GM12878 (cell line): Measurements from ENCODE around the gene PRPSAP1. TPM values are rescaled to one million over a fixed set of nuclear protein-coding genes. Genes with fewer than 3 reads are reported as not detected.
A peak's percentile ranks its signal among the peaks of the same experiment; 100 is the strongest.

Source experiments
- ATF2 ChIP-seq: IDR thresholded peaks from 2 replicates; pipeline ENCODE4 v1.6.1; 2012; ENCODE audit warnings: low read length, inconsistent platforms
- BACH1 ChIP-seq: fragments of 450-650 bp; IDR thresholded peaks from 2 replicates; pipeline ENCODE4 v1.6.1; 2017; ENCODE audit warnings: mild to moderate bottlenecking, borderline replicate concordance
- CREB1 ChIP-seq: IDR thresholded peaks from 2 replicates; pipeline ENCODE4 v1.6.1; 2012; ENCODE audit warnings: low read depth, mild to moderate bottlenecking, inconsistent platforms
- ESRRA ChIP-seq: IDR thresholded peaks from 2 replicates; pipeline ENCODE4 v1.6.1; 2012; ENCODE audit warnings: mild to moderate bottlenecking, low read length, improper control_type of control experiment
- HCFC1 ChIP-seq: fragments of 150-350 bp; IDR thresholded peaks from 2 replicates; pipeline ENCODE4 v1.6.1; 2014; ENCODE audit warnings: low read length
- HDAC2 ChIP-seq: fragments of 200-600 bp; sonication (generic); IDR thresholded peaks from 2 replicates; pipeline ENCODE4 v1.6.1; 2017
- JUNB ChIP-seq: IDR thresholded peaks from 2 replicates; pipeline ENCODE4 v1.6.1; 2016; ENCODE audit warnings: antibody characterized with exemption, mild to moderate bottlenecking
- MEF2B ChIP-seq: fragments of 450-650 bp; IDR thresholded peaks from 2 replicates; pipeline ENCODE4 v1.6.1; 2018; ENCODE audit warnings: mild to moderate bottlenecking, moderate library complexity; ENCODE audit not compliant: partially characterized antibody, poor library complexity, severe bottlenecking
- NFIC ChIP-seq: IDR thresholded peaks from 2 replicates; pipeline ENCODE4 v1.6.1; 2012; ENCODE audit warnings: low read depth, mild to moderate bottlenecking, inconsistent platforms, low read length, moderate library complexity
- NFYA ChIP-seq: IDR thresholded peaks from 2 replicates; pipeline ENCODE4 v1.6.1; 2011; ENCODE audit warnings: low read depth, mild to moderate bottlenecking, low read length, improper control_type of control experiment, borderline replicate concordance
- NR2C1 ChIP-seq: fragments of 450-650 bp; IDR thresholded peaks from 2 replicates; pipeline ENCODE4 v1.6.1; 2017; ENCODE audit warnings: antibody characterized with exemption, mild to moderate bottlenecking, moderate library complexity
- PAX8 ChIP-seq: fragments of 450-650 bp; IDR thresholded peaks from 2 replicates; pipeline ENCODE4 v1.6.1; 2017; ENCODE audit warnings: mild to moderate bottlenecking, moderate library complexity
- POLR2A ChIP-seq: IDR thresholded peaks from 2 replicates; pipeline ENCODE4 v1.6.1; 2011; ENCODE audit warnings: low read depth, mild to moderate bottlenecking, low read length
- RELB ChIP-seq: fragments of 450-650 bp; IDR thresholded peaks from 2 replicates; pipeline ENCODE4 v1.6.1; 2017; ENCODE audit warnings: low read depth, mild to moderate bottlenecking, moderate library complexity
- RUNX3 ChIP-seq: IDR thresholded peaks from 2 replicates; pipeline ENCODE4 v1.6.1; 2012; ENCODE audit warnings: low read length, inconsistent platforms
- SIX5 ChIP-seq: IDR thresholded peaks from 2 replicates; pipeline ENCODE4 v1.6.1; 2011; ENCODE audit warnings: mild to moderate bottlenecking, low read depth, low read length, moderate library complexity; ENCODE audit not compliant: severe bottlenecking
- SMAD5 ChIP-seq: IDR thresholded peaks from 2 replicates; pipeline ENCODE4 v1.6.1; 2016; ENCODE audit warnings: antibody characterized with exemption, low read depth
- SPI1 ChIP-seq: IDR thresholded peaks from 2 replicates; pipeline ENCODE4 v1.6.1; 2011; ENCODE audit warnings: low read depth, mild to moderate bottlenecking, low read length, moderate library complexity, borderline replicate concordance; ENCODE audit not compliant: insufficient read depth
- SREBF2 ChIP-seq: IDR thresholded peaks from 2 replicates; pipeline ENCODE4 v1.6.1; 2012; ENCODE audit warnings: mild to moderate bottlenecking, low read length
- SRF ChIP-seq, 2 experiments: IDR thresholded peaks; 2 replicates each; pipeline ENCODE4 v1.6.1; 2011; ENCODE audit warnings: low read depth in 2 of 2, low read length in 2 of 2, mild to moderate bottlenecking in 1 of 2, moderate library complexity in 1 of 2
- ZNF384 ChIP-seq: IDR thresholded peaks from 2 replicates; pipeline ENCODE4 v1.6.1; 2012; ENCODE audit warnings: low read depth, mild to moderate bottlenecking, low read length, improper control_type of control experiment, borderline replicate concordance
- ZSCAN29 ChIP-seq: fragments of 450-650 bp; IDR thresholded peaks from 2 replicates; pipeline ENCODE4 v1.6.1; 2017; ENCODE audit warnings: mild to moderate bottlenecking, moderate library complexity
- polyA plus RNA-seq, 11 experiments: library from polyadenylated mRNA; depleted of rRNA in 4 of 11; unstranded in 6 of 11; stranded (reverse) in 5 of 11; fragments of >200 nt; fragmentation: Nextera tagmentation in 4 of 11; fragmentation: Illumina TruSeq in 1 of 11; extraction: Ambion mirVana in 4 of 11; extraction: Trizol in 1 of 11; gene quantifications; 1 replicate in 1 of 11; 2 replicates in 10 of 11; pipeline versions ENCODE4 v1.2.1 to v1.2.3, GENCODE V29; 2011 to 2016; ENCODE audit warnings: inconsistent platforms in 2 of 11, missing spikeins in 2 of 11, low read depth in 1 of 11
- total RNA-seq, 4 experiments: library from RNA; depleted of rRNA in 3 of 4; stranded (reverse); fragments of >200 nt in 3 of 4; fragmentation: Illumina TruSeq in 1 of 4; extraction: Trizol in 1 of 4; gene quantifications; 2 replicates each; pipeline versions ENCODE4 v1.2.1 to v1.2.3, GENCODE V29; 2013 to 2021
- TF ChIP-seq, protein P1 (sequence below): fragments of 450-650 bp; formaldehyde crosslinking; IDR thresholded peaks from 2 replicates; pipeline ENCODE4 v1.4.0; 2022; ENCODE audit warnings: mild to moderate bottlenecking, moderate library complexity

Gene PRPSAP1
- total and polyA plus RNA-seq, 10 of the 15 experiments (the other 5 are each of a cell fraction or from before 2014, with no cell fraction given), result 15.8 to 84.2 (median 44.2) TPM

- TF ChIP-seq, protein P1, sequence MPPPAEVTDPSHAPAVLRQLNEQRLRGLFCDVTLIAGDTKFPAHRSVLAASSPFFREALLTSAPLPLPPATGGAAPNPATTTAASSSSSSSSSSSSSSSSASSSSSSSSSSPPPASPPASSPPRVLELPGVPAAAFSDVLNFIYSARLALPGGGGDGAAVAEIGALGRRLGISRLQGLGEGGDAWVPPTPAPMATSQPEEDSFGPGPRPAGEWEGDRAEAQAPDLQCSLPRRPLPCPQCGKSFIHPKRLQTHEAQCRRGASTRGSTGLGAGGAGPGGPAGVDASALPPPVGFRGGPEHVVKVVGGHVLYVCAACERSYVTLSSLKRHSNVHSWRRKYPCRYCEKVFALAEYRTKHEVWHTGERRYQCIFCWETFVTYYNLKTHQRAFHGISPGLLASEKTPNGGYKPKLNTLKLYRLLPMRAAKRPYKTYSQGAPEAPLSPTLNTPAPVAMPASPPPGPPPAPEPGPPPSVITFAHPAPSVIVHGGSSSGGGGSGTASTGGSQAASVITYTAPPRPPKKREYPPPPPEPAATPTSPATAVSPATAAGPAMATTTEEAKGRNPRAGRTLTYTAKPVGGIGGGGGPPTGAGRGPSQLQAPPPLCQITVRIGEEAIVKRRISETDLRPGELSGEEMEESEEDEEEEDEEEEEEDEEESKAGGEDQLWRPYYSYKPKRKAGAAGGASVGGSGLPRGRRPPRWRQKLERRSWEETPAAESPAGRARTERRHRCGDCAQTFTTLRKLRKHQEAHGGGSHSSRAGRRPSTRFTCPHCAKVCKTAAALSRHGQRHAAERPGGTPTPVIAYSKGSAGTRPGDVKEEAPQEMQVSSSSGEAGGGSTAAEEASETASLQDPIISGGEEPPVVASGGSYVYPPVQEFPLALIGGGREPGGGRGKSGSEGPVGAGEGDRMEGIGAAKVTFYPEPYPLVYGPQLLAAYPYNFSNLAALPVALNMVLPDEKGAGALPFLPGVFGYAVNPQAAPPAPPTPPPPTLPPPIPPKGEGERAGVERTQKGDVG (CRISPR knock-in tag), result no peak; the same call in 1 of the 2 replicates
- TF ChIP-seq RELB (no peak), NFIC (no peak), HDAC2 (no peak), MEF2B (no peak), SRF (IDR thresholded peaks at IDR 0.05; ENCODE audit: low read depth in 2 of 2, low read length in 2 of 2) (no peak), SIX5 (no peak), HCFC1 (no peak), POLR2A (peak; percentile 74; the same call in 1 of the 2 replicates), ZSCAN29 (no peak), NFYA (no peak), CREB1 (no peak), JUNB (no peak), ESRRA (no peak), RUNX3 (no peak), ATF2 (no peak), SMAD5 (no peak; the same call in 1 of the 2 replicates), SREBF2 (no peak), ZNF384 (no peak), NR2C1 (no peak), BACH1 (peak; percentile 24; the same call in 1 of the 2 replicates), PAX8 (no peak), SPI1 (no peak)
Measured at GRCh38 chr17:76268991-76269981, 84.4 kb downstream of the PRPSAP1 start (continued).
